HAP-1 (cell line): ENCODE measurements around the gene SP9.
"Not testable (repeated sequence)": the region's sequence is repeated elsewhere in the genome, so short reads cannot be mapped to it uniquely, and the experiment has no call there.

Experiments used
- DNase-seq, 2 experiments: peaks; one replicate each; pipeline ENCODE4 v3.0.0-alpha.2; 2016 to 2020; ENCODE audit warnings: low spot score in 2 of 2
- H3K27me3 ChIP-seq: fragments of 250-450 bp; sonication (Bioruptor Pico); 2 replicates; pipeline ENCODE4 v1.5.1; 2020; ENCODE audit warnings: low read depth, mild to moderate bottlenecking, moderate library complexity
- H3K36me3 ChIP-seq: fragments of 250-450 bp; sonication (Bioruptor Pico); replicated peaks from 2 replicates; pipeline ENCODE4 v1.5.1; 2020; ENCODE audit warnings: mild to moderate bottlenecking
- H3K4me1 ChIP-seq: fragments of 250-450 bp; sonication (Bioruptor Pico); 2 replicates; pipeline ENCODE4 v1.5.1; 2020; ENCODE audit warnings: mild to moderate bottlenecking
- H3K4me3 ChIP-seq: fragments of 250-450 bp; sonication (Bioruptor Pico); 2 replicates; pipeline ENCODE4 v1.5.1; 2020; ENCODE audit warnings: mild to moderate bottlenecking, moderate library complexity
- H3K9me3 ChIP-seq: fragments of 250-450 bp; sonication (Bioruptor Pico); 2 replicates; pipeline ENCODE4 v1.5.1; 2020; ENCODE audit warnings: mild to moderate bottlenecking, moderate library complexity
- in situ Hi-C: fragments of 300-500 bp; cut with MboI; formaldehyde crosslinking; loops from 3 replicates; pipeline ENCODE4 v1.14.3; 2020; ENCODE audit warnings: low sequenced_read_pairs, inconsistent platforms, mixed read lengths

The SP9 gene

GRCh38 chr2:174343623-174344455 lies 9.1 kb downstream of the SP9 start:
- Histone ChIP-seq H3K27me3 (no peaks in the 10 kb centered on the region), H3K4me3 (no peak overlapping the region), H3K4me1 (peaks cover 11% of the 10 kb centered on the region), H3K36me3 (no peaks in the 10 kb centered on the region), H3K9me3 (no peaks in the 10 kb centered on the region)
- no peak for DNase-seq
- in situ Hi-C loops = loop anchor here (5.0 to 10.0 kb wide), 3 partner anchors 187 to 939 kb away; no protein-coding TSS in a partner anchor

- no peak overlapping the region for H3K4me3 ChIP-seq
- in situ Hi-C loops = loop anchor here (5.0 to 10.0 kb wide), 3 partner anchors 188 to 940 kb away; no protein-coding TSS in a partner anchor
- no peaks in the 10 kb centered on the region for H3K36me3 ChIP-seq
- H3K9me3 ChIP-seq = no peaks in the 10 kb centered on the region
- peaks cover 7% of the 10 kb centered on the region for H3K4me1 ChIP-seq
- no peaks in the 10 kb centered on the region for H3K27me3 ChIP-seq
- peak in 1 of 2 experiments; percentile 61 for DNase-seq
These were observed 10.1 kb downstream of the SP9 start for GRCh38 chr2:174344716-174345461.

DNA sequence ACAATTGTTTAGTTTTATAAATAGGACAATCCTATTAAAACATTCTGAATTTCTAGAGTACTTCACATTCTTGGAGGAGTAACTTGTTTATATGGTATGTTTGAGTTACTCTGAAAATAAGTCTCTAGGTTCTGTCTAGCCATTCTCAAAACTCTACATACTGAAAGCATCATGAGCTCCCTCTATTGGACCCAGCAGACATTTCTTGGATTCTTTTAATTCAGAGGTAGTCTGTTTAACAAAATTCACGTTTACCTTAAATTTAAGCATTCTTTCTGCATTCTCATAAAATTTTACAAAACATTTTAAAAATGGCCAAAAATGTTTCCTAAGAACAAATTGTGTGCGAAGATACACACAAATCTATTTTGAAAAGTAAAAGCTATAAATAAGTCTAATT lies 15.3 kb downstream of the SP9 start:
- peak in 1 of 2 experiments; percentile 37 for DNase-seq
- H3K9me3 ChIP-seq = no peaks in the 10 kb centered on the region
- no peaks in the 10 kb centered on the region for H3K27me3 ChIP-seq
- H3K36me3 ChIP-seq = no peaks in the 10 kb centered on the region
- no peak overlapping the region for H3K4me3 ChIP-seq
- in situ Hi-C loops = no loop called here
- H3K4me1 ChIP-seq = no peaks in the 10 kb centered on the region

- in situ Hi-C loops = no loop called here
- H3K27me3 ChIP-seq = no peaks in the 10 kb centered on the region
These were observed 15.9 kb downstream of the SP9 start for GRCh38 chr2:174350593-174351181.

DNA sequence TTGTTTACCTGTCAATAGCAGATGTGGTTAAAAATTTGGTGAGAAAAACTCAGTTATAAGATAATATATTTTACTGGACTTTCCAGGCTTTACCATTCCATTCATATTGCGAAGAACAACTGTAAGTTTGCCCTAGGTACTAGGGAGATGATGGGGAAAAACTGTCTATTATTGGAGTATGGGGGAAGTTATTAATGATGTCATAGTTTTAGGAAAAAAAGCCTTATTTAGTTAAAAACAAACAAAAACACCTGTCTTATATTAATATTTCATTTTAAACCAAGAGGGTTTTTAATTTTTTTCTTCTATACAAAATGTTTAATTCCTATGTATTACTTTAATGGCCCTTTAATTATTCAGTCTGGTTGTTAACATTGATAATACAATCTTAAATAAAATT lies 18.2 kb downstream of the SP9 start:
- no peak overlapping the region for H3K4me3 ChIP-seq
- in situ Hi-C loops = no loop called here
- no peaks in the 10 kb centered on the region for H3K4me1 ChIP-seq
- H3K9me3 ChIP-seq = no peaks in the 10 kb centered on the region
- no peaks in the 10 kb centered on the region; the same call in 1 of the 2 replicates for H3K27me3 ChIP-seq
- DNase-seq = no peak
- H3K36me3 ChIP-seq = no peaks in the 10 kb centered on the region

More at GRCh38 chr2:174350593-174351181, 15.9 kb downstream of the SP9 start:
- Histone ChIP-seq H3K9me3 (no peaks in the 10 kb centered on the region), H3K4me3 (no peak overlapping the region), H3K36me3 (no peaks in the 10 kb centered on the region), H3K4me1 (no peaks in the 10 kb centered on the region)
- DNase-seq = no peak

DNA sequence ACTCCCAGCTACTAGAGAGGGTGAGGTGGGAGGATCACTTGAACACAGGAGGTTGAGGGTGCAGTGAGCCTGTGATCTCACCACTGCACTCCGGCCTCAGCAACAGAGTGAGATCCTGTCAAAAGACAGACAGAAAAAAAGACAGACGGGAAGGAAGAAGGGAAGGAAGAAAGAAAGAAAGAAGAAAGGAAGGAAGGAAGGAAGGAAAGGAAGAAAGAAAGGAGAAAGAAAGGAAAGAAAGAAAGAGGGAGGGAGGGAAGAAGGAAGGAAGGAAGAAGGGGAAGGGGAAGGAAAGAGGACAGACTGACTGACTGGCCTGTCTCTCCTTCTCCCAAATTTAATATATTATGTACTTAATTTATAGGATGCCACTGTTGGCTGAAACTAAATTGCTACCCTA lies 21.6 kb downstream of the SP9 start:
- H3K9me3 ChIP-seq = no peaks in the 10 kb centered on the region
- no peak overlapping the region for H3K4me3 ChIP-seq
- in situ Hi-C loops = no loop called here
- no peaks in the 10 kb centered on the region for H3K4me1 ChIP-seq
- H3K27me3 ChIP-seq = no peaks in the 10 kb centered on the region; the same call in 1 of the 2 replicates
- H3K36me3 ChIP-seq = no peaks in the 10 kb centered on the region
- no peak for DNase-seq

DNA sequence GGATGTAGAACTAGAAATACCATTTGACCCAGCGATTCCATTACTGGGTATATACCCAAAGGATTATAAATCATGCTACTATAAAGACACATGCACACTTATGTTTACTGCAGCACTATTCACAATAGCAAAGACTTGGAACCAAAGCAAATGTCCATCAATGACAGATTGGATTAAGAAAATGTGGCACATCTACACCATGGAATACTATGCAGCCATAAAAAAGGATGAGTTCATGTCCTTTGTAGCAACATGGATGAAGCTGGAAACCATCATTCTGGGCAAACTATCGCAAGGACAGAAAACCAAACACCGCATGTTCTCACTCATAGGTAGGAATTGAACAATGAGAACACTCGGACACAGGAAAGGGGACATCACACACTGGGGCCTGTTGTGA lies 24.9 kb downstream of the SP9 start:
- H3K4me1 ChIP-seq, H3K27me3 ChIP-seq, H3K36me3 ChIP-seq, H3K4me3 ChIP-seq, DNase-seq, in situ Hi-C loops: not testable (repeated sequence)
- peaks cover 10% of the 10 kb centered on the region; the same call in 1 of the 2 replicates for H3K9me3 ChIP-seq

DNA sequence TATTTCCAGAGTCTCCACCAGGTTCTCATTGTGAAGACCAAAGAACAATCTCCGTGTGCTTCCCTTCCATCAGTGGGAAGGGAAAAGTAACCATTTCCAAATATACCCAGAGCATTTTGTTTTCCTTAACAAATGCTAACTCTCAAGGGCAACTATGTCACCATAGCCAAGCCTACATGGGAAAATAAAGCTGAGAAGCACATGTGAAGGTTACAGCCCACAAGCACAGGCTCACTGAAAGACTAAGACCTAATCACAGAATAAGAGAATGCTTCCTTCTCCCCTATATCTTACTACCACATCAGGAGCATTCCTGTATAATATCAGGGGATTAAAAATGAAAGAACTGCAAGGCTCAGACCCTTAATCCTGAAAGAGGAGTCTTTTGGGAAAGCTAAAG lies 28.2 kb downstream of the SP9 start:
- peaks cover 10% of the 10 kb centered on the region; the same call in 1 of the 2 replicates for H3K9me3 ChIP-seq
- in situ Hi-C loops = no loop called here
- H3K4me3 ChIP-seq = no peak overlapping the region
- H3K27me3 ChIP-seq = no peaks in the 10 kb centered on the region
- DNase-seq = no peak
- peaks cover 2% of the 10 kb centered on the region for H3K4me1 ChIP-seq
- no peaks in the 10 kb centered on the region for H3K36me3 ChIP-seq

- H3K4me1 ChIP-seq, H3K4me3 ChIP-seq, H3K27me3 ChIP-seq, H3K36me3 ChIP-seq, DNase-seq, in situ Hi-C loops: not testable (repeated sequence)
- H3K9me3 ChIP-seq = peaks cover 10% of the 10 kb centered on the region; the same call in 1 of the 2 replicates
These were observed 28.9 kb downstream of the SP9 start for GRCh38 chr2:174363492-174364225.

DNA sequence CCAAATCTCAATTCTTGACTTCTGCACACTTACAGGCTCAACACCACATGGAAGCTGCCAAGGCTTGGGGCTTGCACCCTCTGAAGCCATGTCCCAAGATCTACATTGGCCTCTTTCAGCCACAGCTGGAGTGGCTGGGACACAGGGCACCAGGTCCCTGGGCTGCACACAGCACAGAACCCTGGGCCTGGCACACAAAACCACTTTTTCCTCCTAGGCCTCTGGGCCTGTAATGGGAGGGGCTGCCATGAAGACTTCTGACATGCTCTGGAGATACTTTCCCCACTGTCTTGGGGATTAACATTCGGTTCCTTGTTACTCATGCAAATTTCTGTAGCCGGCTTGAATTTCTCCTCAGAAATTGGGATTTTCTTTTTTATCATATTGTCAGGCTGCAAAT lies 29.9 kb downstream of the SP9 start:
- in situ Hi-C loops = no loop called here

GRCh38 chr2:174365571-174365970 lies 30.8 kb downstream of the SP9 start:
- no peaks in the 10 kb centered on the region for H3K36me3 ChIP-seq
- H3K9me3 ChIP-seq = peaks cover 10% of the 10 kb centered on the region; the same call in 1 of the 2 replicates
- peaks cover 20% of the 10 kb centered on the region for H3K4me1 ChIP-seq
- H3K4me3 ChIP-seq = no peak overlapping the region
- no peaks in the 10 kb centered on the region for H3K27me3 ChIP-seq
- no peak for DNase-seq
- in situ Hi-C loops = no loop called here

More for the DNA sequence above, 29.9 kb downstream of the SP9 start:
- DNase-seq = no peak
- Histone ChIP-seq H3K4me3 (no peak overlapping the region), H3K36me3 (no peaks in the 10 kb centered on the region), H3K27me3 (no peaks in the 10 kb centered on the region), H3K4me1 (peaks cover 16% of the 10 kb centered on the region), H3K9me3 (peaks cover 10% of the 10 kb centered on the region; the same call in 1 of the 2 replicates)

GRCh38 chr2:174368691-174369090 lies 33.9 kb downstream of the SP9 start:
- Histone ChIP-seq H3K27me3 (no peaks in the 10 kb centered on the region), H3K9me3 (peaks cover 7% of the 10 kb centered on the region; the same call in 1 of the 2 replicates), H3K4me1 (peaks cover 20% of the 10 kb centered on the region), H3K4me3 (no peak overlapping the region), H3K36me3 (no peaks in the 10 kb centered on the region)
- in situ Hi-C loops = no loop called here
- peak; percentile 36 to 90 for DNase-seq

DNA sequence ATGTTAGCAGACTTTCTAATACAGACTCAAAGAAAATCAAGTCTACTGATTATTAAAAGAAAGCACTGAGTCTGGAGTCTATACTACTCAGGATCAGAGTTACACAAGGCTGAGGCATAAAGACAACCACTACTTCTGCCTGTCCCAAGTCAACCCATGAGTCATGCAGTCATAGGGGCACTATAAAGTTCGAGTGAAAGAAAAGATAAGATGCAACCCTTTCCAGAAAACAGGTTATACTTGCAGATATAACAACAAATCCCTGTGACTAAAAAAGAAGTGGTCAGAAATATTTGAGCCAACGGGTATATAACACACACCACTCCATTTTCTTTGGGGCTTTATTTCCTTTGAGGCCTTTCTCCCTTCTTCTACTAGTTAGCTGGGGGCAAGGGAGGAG lies 42.2 kb downstream of the SP9 start:
- DNase-seq = no peak
- Histone ChIP-seq H3K9me3 (no peaks in the 10 kb centered on the region), H3K4me1 (no peaks in the 10 kb centered on the region), H3K27me3 (no peaks in the 10 kb centered on the region), H3K36me3 (no peaks in the 10 kb centered on the region; the same call in 1 of the 2 replicates), H3K4me3 (no peak overlapping the region)
- in situ Hi-C loops = no loop called here
